Ammon's horn (tissue), 1 donor: Measurements from ENCODE around the gene TAF13.
"Not testable (repeated sequence)": the region's sequence is repeated elsewhere in the genome, so short reads cannot be mapped to it uniquely, and the experiment has no call there.

ENCODE experiments used
- DNase-seq: peaks from one replicate; pipeline ENCODE4 v3.0.0-alpha.2; 2016; ENCODE audit warnings: low spot score

The TAF13 gene

GRCh38 chr1:109046671-109047070 is 29.1 kb downstream of the TAF13 start:
- DNase-seq = no peak

GRCh38 chr1:109045595-109045994 is 30.2 kb downstream of the TAF13 start:
- DNase-seq = no peak

GRCh38 chr1:109041621-109042468 is 34.0 kb downstream of the TAF13 start, which contains the start of gene WDR47:
WDR47 (minus strand) TSS chr1:109042102; CDS start chr1:109023512, 18,590 bp downstream.
- peak; percentile 98 for DNase-seq

GRCh38 chr1:109040989-109041620 is 34.7 kb downstream of the TAF13 start:
- DNase-seq = peak; percentile 33

GRCh38 chr1:109040627-109040988 is 35.2 kb downstream of the TAF13 start:
- DNase-seq = no peak

- no peak for DNase-seq
These were observed 41.4 kb downstream of the TAF13 start for GRCh38 chr1:109034382-109034781.

GRCh38 chr1:109029493-109029892 is 46.3 kb downstream of the TAF13 start:
- DNase-seq = not testable (repeated sequence)

GRCh38 chr1:109027841-109028240 is 48.0 kb downstream of the TAF13 start:
- DNase-seq = no peak

- DNase-seq = no peak
These were observed 50.1 kb downstream of the TAF13 start for GRCh38 chr1:109025694-109026093.

- DNase-seq = no peak
These were observed 51.2 kb downstream of the TAF13 start for GRCh38 chr1:109024646-109025045.

- DNase-seq = peak; percentile 14
These were observed 55.0 kb downstream of the TAF13 start for GRCh38 chr1:109020693-109021257.

GRCh38 chr1:109017719-109018118 is 58.1 kb downstream of the TAF13 start:
- not testable (repeated sequence) for DNase-seq

GRCh38 chr1:109017134-109017533 is 58.7 kb downstream of the TAF13 start:
- no peak for DNase-seq
